Measurements from ENCODE around the gene PRSS21. TPM values are rescaled to one million over a fixed set of nuclear protein-coding genes. Genes with fewer than 3 reads are reported as not detected.

PRSS21 gene
- total RNA-seq, 5 donors from 2014 or later (not counting 1 experiment from before 2014, with no cell fraction given) = 0.90 to 8.3 (median 3.3) TPM

DNA sequence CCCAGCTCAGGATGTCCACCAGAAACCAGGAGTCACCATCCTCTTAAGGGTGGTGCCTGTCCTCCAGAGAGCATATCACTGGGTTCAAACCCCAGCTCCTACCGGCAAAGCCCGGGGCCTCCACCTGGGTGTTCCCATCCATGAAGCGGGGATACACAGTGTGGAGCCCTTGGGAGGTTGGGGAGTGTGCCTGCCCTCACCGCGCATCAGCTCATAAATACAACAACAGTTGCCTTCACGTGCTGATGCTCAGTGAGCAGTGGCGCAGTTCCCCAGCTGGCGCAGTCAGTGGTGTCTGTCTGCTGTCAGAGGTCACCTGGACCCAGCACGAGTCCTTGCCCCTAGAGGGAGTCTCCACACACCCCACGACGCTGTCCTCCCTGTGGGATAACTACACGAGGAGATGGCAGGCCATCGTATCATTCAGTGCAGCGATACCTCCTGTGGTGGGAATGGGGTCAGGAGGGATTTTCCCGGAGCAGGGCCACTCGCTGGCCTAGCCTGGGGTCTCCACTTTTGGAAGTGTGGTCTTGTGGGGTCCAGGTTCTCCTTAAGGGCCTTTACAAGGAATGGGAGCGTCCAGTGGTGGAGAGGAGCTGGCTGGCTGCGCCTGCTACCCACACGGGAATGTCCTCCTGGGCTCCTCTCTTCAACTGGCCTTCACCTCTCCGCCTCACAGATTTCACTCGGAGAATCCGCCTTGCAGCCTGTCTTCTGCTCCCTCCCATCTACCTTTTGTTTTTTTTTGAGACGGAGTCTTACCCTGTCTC lies 37.7 kb upstream of the PRSS21 start:
- peak overlapping the region; percentile 96 for H3K27ac ChIP-seq (ENCODE audit: low read length)
- H3K9me3 Mint-ChIP-seq = no peaks in the 10 kb centered on the region
- H3K36me3 Mint-ChIP-seq = peaks cover 2% of the 10 kb centered on the region
- H3K4me3 Mint-ChIP-seq = peak overlapping the region; percentile 5 to 92 (median 91)
- peak overlapping the region; percentile 98 to 99 for H3K27ac Mint-ChIP-seq
- peaks cover 13 to 40% of the 10 kb centered on the region in 2 experiments for H3K4me1 ChIP-seq (ENCODE audit: control insufficient read depth in 1 of 2, extremely low read depth in 1 of 2, insufficient read depth in 2 of 2, low read length in 2 of 2)
- 97% methylated on average over 20 of the region's 23 CpGs for WGBS (ENCODE audit: insufficient coverage)
- H3K4me3 ChIP-seq (ENCODE audit: control insufficient read depth in 1 of 2, extremely low read depth in 1 of 2, low read length in 1 of 2) = no peak overlapping the region
- H3K36me3 ChIP-seq (ENCODE audit: control insufficient read depth in 2 of 2, extremely low read depth in 1 of 2, insufficient read depth in 1 of 2, low read length in 1 of 2) = peaks cover 0 to 7% of the 10 kb centered on the region in 2 donors
- POLR2A ChIA-PET = no interaction called here
- H3K27me3 Mint-ChIP-seq = no peaks in the 10 kb centered on the region
- no peaks in the 10 kb centered on the region for H3K27me3 ChIP-seq (replicated peaks in 1 of 2; ENCODE audit: control insufficient read depth in 2 of 2, extremely low read depth in 1 of 2, insufficient read depth in 2 of 2, low read length in 1 of 2)
- ATAC-seq (replicated peaks in 1 of 4) (no peak), DNase-seq (no peak)
- H3K9me3 ChIP-seq = no peaks in the 10 kb centered on the region
- CTCF ChIA-PET = interaction anchor here in 1 of 2 donors (1.2 kb wide), 1 partner anchor 89 kb away, joined by 6 read pairs; no protein-coding TSS in a partner anchor
- H3K4me1 Mint-ChIP-seq = peaks cover 25 to 36% (median 35%) of the 10 kb centered on the region in 3 donors

DNA sequence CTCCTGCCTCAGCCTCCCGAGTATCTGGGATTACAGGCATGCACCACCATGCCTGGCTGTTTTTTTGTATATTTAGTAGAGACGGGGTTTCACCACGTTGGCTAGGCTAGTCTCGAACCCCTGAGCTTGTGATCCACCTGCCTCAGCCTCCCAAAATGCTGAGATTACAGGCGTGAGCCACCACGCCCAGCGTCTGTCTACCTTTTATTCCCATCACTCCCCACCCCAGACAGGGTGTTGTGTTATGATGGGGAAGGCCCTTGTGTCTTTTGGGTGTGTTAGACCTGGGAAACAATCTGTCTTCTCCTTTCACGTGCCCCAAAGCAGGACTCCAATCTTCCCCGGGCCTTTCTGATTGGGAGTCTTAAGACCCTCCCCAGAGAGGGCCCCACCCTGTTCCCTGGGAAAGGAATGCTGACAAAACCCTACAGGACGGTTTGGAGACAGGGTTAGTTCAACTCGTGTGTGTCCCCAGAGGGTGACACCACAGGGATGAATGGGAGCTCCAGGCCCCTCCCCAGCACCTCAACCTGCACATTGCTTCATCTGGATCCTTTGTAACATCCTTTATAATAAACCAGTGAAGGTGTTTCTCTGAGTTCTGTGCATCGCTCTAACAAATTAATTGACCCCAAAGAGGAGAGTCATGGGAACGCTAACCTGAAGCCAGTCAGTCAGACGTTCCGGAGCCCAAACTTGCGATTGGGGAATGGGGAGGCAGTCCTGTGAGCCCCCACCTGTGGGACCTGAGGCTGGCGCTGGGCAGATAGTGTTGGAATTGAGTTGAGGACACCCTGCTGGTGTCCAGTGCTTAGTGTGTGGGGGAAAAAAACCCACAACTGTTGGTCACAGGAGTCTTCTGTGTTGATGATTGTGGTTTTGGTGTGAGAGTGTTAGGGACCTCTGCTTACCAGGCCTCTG lies 36.8 kb upstream of the PRSS21 start:
- H3K27me3 ChIP-seq (replicated peaks in 1 of 2; ENCODE audit: control insufficient read depth in 2 of 2, extremely low read depth in 1 of 2, insufficient read depth in 2 of 2, low read length in 1 of 2) = peaks cover 0 to 4% of the 10 kb centered on the region in 2 experiments
- DNase-seq (no peak), ATAC-seq (replicated peaks in 1 of 4) (no peak)
- Mint-ChIP-seq H3K4me3 (peak overlapping the region in 2 of 3 donors; percentile 17 to 28), H3K27ac (peak overlapping the region in 1 of 2 donors; percentile 52), H3K9me3 (no peaks in the 10 kb centered on the region), H3K36me3 (peaks cover 2% of the 10 kb centered on the region), H3K27me3 (peaks cover 0 to 3% of the 10 kb centered on the region in 2 donors), H3K4me1 (peaks cover 20 to 33% (median 29%) of the 10 kb centered on the region in 3 donors)
- WGBS (ENCODE audit: insufficient coverage) = 86% methylated on average over 6 of the region's 17 CpGs
- ChIA-PET CTCF (no interaction called here), POLR2A (no interaction called here)
- no peak overlapping the region for H3K27ac ChIP-seq (ENCODE audit: low read length)
- no peak overlapping the region for H3K4me3 ChIP-seq (ENCODE audit: control insufficient read depth in 1 of 2, extremely low read depth in 1 of 2, low read length in 1 of 2)
- H3K36me3 ChIP-seq (ENCODE audit: control insufficient read depth in 2 of 2, extremely low read depth in 1 of 2, insufficient read depth in 1 of 2, low read length in 1 of 2) = peaks cover 0 to under 1% of the 10 kb centered on the region in 2 donors
- peaks cover 13 to 43% of the 10 kb centered on the region in 2 experiments for H3K4me1 ChIP-seq (ENCODE audit: control insufficient read depth in 1 of 2, extremely low read depth in 1 of 2, insufficient read depth in 2 of 2, low read length in 2 of 2)
- no peaks in the 10 kb centered on the region for H3K9me3 ChIP-seq

DNA sequence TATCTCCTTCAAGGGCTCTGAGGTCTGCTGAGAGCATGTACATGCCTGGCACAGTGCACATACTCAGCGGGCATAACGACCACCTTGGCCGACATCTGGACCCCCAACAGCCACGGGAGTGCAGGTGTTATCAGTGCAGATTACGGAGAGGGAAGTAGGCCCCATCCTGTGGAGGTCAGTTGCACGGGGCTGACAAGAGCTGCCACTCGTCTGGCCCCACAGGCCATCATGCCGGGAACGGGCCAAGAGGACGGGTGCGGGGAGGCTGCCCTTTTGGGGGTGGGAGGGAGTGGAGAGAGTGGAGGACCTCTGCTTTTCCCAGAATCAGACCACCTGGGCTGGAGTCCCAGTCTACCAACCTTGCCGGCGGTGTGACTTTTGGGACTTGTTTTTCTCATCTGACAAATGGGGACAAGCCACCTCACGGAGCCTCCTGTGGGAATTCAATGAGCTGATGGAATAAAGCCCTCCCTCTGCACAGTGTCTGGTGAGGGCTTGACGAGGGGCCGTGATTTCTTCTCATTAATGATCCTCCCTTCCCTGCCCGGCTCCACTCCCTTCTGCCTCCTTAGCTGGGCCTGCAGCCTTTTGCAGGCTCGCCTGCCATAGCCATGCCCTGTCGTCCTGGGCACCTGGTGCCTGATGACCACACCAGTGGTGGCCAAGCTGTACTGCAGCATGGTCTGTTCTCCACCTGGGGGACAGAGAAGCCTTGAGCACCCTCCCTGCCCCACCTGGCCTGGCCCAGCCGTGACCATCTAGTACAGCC lies 34.3 kb upstream of the PRSS21 start:
- Mint-ChIP-seq H3K4me3 (no peak overlapping the region), H3K27ac (peak overlapping the region in 1 of 2 donors; percentile 22), H3K27me3 (peaks cover 0 to 5% of the 10 kb centered on the region in 2 donors), H3K36me3 (no peaks in the 10 kb centered on the region), H3K4me1 (peaks cover 7 to 30% (median 16%) of the 10 kb centered on the region in 3 donors), H3K9me3 (no peaks in the 10 kb centered on the region)
- Histone ChIP-seq H3K27ac (ENCODE audit: low read length) (no peak overlapping the region), H3K36me3 (ENCODE audit: control insufficient read depth in 2 of 2, extremely low read depth in 1 of 2, insufficient read depth in 1 of 2, low read length in 1 of 2) (no peaks in the 10 kb centered on the region), H3K27me3 (replicated peaks in 1 of 2; ENCODE audit: control insufficient read depth in 2 of 2, extremely low read depth in 1 of 2, insufficient read depth in 2 of 2, low read length in 1 of 2) (peaks cover 0 to 18% of the 10 kb centered on the region in 2 experiments), H3K4me3 (ENCODE audit: control insufficient read depth in 1 of 2, extremely low read depth in 1 of 2, low read length in 1 of 2) (no peak overlapping the region), H3K4me1 (ENCODE audit: control insufficient read depth in 1 of 2, extremely low read depth in 1 of 2, insufficient read depth in 2 of 2, low read length in 2 of 2) (peaks cover 5 to 46% of the 10 kb centered on the region in 2 experiments), H3K9me3 (no peaks in the 10 kb centered on the region)
- ATAC-seq (replicated peaks in 1 of 4) (no peak), DNase-seq (peak in 1 of 35 experiments; percentile 2)
- ChIA-PET CTCF (no interaction called here), POLR2A (no interaction called here)
- WGBS (ENCODE audit: insufficient coverage) = 90% methylated on average over 18 of the region's 20 CpGs

DNA sequence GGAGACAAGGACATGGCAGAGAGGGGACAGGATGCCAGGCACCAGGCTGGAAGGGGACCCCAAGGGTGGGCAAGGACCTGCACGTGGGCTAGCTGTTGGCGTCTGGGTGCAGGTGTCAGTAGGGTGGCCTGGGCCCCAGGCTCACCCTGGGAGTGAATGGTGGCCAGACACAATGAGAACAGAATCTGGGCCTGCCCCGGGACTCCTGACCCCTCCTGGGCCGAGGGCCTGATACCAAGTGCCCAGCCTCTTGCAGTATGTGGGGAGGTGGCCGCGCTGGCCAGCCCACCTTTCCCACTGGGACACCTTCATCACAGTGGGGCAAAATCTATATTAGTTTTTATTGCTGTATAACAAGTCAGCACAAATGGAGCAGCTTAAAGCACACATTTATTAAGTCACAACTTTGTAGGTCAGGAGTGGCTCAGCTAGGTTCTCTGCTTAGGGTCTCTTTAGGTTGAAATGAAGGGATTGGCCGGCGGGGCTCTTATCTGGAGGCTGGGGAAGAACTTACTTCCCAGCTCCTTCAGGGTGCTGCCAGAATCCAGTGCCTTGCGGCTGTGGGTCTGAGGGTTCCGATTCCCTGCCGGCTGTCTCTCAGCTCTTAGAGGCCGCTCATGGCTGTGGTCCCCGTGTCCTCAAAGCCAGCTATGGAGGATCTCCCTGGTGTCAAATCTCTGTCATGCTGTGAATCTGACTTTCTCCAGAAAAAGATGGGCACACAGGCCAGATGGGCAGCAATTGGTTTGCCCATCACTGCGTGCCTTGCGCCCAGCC lies 33.3 kb upstream of the PRSS21 start:
- H3K9me3 ChIP-seq = no peaks in the 10 kb centered on the region
- peaks cover 0 to 7% of the 10 kb centered on the region in 2 donors for H3K27me3 Mint-ChIP-seq
- H3K27me3 ChIP-seq (replicated peaks in 1 of 2; ENCODE audit: control insufficient read depth in 2 of 2, extremely low read depth in 1 of 2, insufficient read depth in 2 of 2, low read length in 1 of 2) = peaks cover 0 to 27% of the 10 kb centered on the region in 2 experiments
- ATAC-seq (replicated peaks in 1 of 4) = no peak
- 86% methylated on average over 10 of the region's 15 CpGs for WGBS (ENCODE audit: insufficient coverage)
- H3K27ac Mint-ChIP-seq = peak overlapping the region in 1 of 2 donors; percentile 52
- peaks cover 2 to 38% of the 10 kb centered on the region in 2 experiments for H3K4me1 ChIP-seq (ENCODE audit: control insufficient read depth in 1 of 2, extremely low read depth in 1 of 2, insufficient read depth in 2 of 2, low read length in 2 of 2)
- ChIA-PET CTCF (no interaction called here), POLR2A (interaction anchor here in 1 of 2 donors (0.5 kb wide), 1 partner anchor 17 kb away, joined by 4 read pairs; no protein-coding TSS in a partner anchor)
- DNase-seq = peak in 1 of 35 experiments; percentile 1
- no peaks in the 10 kb centered on the region for H3K36me3 ChIP-seq (ENCODE audit: control insufficient read depth in 2 of 2, extremely low read depth in 1 of 2, insufficient read depth in 1 of 2, low read length in 1 of 2)
- no peak overlapping the region for H3K4me3 ChIP-seq (ENCODE audit: control insufficient read depth in 1 of 2, extremely low read depth in 1 of 2, low read length in 1 of 2)
- peaks cover 0 to 22% (median 8%) of the 10 kb centered on the region in 3 donors for H3K4me1 Mint-ChIP-seq
- no peaks in the 10 kb centered on the region for H3K9me3 Mint-ChIP-seq
- peak overlapping the region; percentile 24 to 84 (median 34) for H3K4me3 Mint-ChIP-seq
- H3K36me3 Mint-ChIP-seq = no peaks in the 10 kb centered on the region
- no peak overlapping the region for H3K27ac ChIP-seq (ENCODE audit: low read length)

DNA sequence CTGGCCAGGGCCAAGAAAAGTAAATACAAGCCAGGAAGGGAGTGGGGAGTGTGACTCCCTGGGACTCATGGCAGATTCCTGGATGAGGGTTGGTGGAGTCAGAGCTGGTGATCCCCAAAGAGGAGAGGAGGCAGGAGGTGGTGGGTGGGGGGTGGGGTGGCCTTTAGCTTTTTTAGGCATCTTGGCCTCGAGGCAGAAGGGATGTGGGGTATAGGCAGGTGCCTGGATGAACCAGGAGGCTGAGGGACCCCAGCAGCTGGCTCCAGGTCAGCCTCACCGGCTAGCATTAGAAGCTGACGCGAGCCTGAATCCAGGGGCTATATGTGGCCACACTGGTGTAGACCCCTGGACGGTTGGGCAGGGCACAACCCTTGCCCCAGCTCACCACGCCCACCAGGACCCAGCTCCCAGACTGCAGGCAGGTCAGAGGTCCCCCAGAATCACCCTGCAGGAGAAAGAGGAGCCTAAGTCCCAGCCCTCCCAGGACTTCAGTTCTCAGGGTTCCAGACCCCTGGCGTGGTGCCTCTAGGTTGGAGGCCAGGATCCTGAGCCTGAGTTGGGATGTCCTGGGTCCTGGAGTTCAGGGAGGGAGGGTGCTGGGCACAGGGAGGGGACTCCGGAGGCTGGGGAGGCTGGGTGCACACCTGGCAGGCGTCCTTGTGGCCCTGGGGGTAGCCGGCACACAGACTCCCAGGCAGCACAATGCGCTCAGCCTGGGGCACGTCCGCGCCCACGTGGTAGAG lies 32.5 kb upstream of the PRSS21 start:
- ATAC-seq (replicated peaks in 1 of 4) (no peak), DNase-seq (no peak)
- CTCF ChIA-PET = no interaction called here
- H3K27me3 ChIP-seq (replicated peaks in 1 of 2; ENCODE audit: control insufficient read depth in 2 of 2, extremely low read depth in 1 of 2, insufficient read depth in 2 of 2, low read length in 1 of 2) = peaks cover 0 to 35% of the 10 kb centered on the region in 2 experiments
- Mint-ChIP-seq H3K27me3 (peaks cover 0 to 10% of the 10 kb centered on the region in 2 donors), H3K4me1 (peaks cover 0 to 18% (median 3%) of the 10 kb centered on the region in 3 donors), H3K27ac (peak overlapping the region; percentile 57 to 71), H3K36me3 (no peaks in the 10 kb centered on the region), H3K9me3 (no peaks in the 10 kb centered on the region), H3K4me3 (peak overlapping the region; percentile 79 to 84 (median 82))
- H3K27ac ChIP-seq (ENCODE audit: low read length) = no peak overlapping the region
- POLR2A ChIA-PET = interaction anchor here in 1 of 2 donors (0.5 kb wide), 1 partner anchor 16 kb away, joined by 4 read pairs; no protein-coding TSS in a partner anchor
- H3K36me3 ChIP-seq (ENCODE audit: control insufficient read depth in 2 of 2, extremely low read depth in 1 of 2, insufficient read depth in 1 of 2, low read length in 1 of 2) = no peaks in the 10 kb centered on the region
- H3K4me1 ChIP-seq (ENCODE audit: control insufficient read depth in 1 of 2, extremely low read depth in 1 of 2, insufficient read depth in 2 of 2, low read length in 2 of 2) = peaks cover 0 to 30% of the 10 kb centered on the region in 2 experiments
- no peaks in the 10 kb centered on the region for H3K9me3 ChIP-seq
- WGBS (ENCODE audit: insufficient coverage) = 46% methylated on average over 14 of the region's 15 CpGs
- H3K4me3 ChIP-seq (ENCODE audit: control insufficient read depth in 1 of 2, extremely low read depth in 1 of 2, low read length in 1 of 2) = peak overlapping the region in 1 of 2 donors; percentile 57
